ENCODE results near the gene TMEM88. TPM values are rescaled to one million over a fixed set of nuclear protein-coding genes. Genes with fewer than 3 reads are reported as not detected.

Gene TMEM88
- total RNA-seq, 4 donors from 2014 or later: 6.5 to 41.6 (median 29.6) TPM

DNA sequence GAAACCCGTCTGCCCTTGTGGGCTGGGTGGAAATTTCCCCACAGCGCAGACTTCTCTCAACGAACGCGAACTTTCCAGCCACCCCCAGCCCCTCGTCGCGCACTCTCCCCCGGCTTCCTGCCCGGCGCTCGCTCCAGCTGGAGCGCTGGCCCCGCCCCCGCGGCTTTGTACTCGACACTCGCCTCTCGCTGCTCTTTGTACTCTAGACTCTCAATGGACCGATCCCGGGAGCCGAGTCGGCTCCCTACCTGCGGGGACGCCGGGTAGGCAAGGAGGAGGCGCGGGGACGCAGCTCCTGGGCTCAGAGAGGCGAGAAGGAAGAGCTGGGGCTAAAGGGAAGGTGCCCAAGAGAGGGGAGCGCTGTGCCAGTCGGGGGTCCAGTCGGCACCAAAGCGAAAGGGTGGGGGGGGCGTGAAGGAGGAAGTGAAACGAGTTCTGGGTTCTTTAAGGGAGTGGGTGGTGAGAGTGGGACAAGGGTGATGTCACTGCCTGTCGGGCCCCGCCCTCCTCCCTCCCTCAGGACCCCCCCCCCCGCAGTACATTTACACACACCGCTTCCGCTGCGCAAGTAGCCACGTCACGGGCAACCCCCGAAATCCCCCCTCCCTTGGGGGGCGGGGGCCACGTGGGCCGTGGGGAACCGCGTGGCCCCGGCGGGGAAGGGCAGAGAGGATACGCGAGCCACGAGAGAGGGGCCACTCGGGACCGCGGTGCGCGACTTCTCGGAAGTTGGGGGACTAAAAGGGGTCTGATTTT lies 11.2 kb upstream of the TMEM88 start:
- Histone ChIP-seq H3K9me3 (no peaks in the 10 kb centered on the region), H3K27ac (peak overlapping the region; percentile 78 to 99 (median 94)), H3K27me3 (no peaks in the 10 kb centered on the region), H3K36me3 (peaks cover 0 to 49% of the 10 kb centered on the region in 2 donors), H3K4me1 (peaks cover 4 to 69% (median 24%) of the 10 kb centered on the region in 3 donors), H3K4me3 (peak overlapping the region; percentile 68 to 84)
- WGBS, 2 donors (ENCODE audit: low coverage in 1 of 2): 0 to 1% methylated on average over 3 to 15 of the region's 61 CpGs
- ATAC-seq: peak; percentile 8
- TF ChIP-seq POLR2AphosphoS5 (IDR thresholded peaks at IDR 0.05) (peak; percentile 32), POLR2A (IDR thresholded peaks at IDR 0.05) (peak in 1 of 2 donors; percentile 14)
- TF ChIP-seq, protein P1, sequence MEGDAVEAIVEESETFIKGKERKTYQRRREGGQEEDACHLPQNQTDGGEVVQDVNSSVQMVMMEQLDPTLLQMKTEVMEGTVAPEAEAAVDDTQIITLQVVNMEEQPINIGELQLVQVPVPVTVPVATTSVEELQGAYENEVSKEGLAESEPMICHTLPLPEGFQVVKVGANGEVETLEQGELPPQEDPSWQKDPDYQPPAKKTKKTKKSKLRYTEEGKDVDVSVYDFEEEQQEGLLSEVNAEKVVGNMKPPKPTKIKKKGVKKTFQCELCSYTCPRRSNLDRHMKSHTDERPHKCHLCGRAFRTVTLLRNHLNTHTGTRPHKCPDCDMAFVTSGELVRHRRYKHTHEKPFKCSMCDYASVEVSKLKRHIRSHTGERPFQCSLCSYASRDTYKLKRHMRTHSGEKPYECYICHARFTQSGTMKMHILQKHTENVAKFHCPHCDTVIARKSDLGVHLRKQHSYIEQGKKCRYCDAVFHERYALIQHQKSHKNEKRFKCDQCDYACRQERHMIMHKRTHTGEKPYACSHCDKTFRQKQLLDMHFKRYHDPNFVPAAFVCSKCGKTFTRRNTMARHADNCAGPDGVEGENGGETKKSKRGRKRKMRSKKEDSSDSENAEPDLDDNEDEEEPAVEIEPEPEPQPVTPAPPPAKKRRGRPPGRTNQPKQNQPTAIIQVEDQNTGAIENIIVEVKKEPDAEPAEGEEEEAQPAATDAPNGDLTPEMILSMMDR (IDR thresholded peaks at IDR 0.05): no peak

GRCh38 chr17:7844292-7845154 lies 10.3 kb upstream of the TMEM88 start:
- TF ChIP-seq POLR2A (IDR thresholded peaks at IDR 0.05): peak; percentile 32 to 54
- TF ChIP-seq EP300 (IDR thresholded peaks at IDR 0.05): no peak
- TF ChIP-seq POLR2AphosphoS5 (IDR thresholded peaks at IDR 0.05): peak; percentile 60
- Histone ChIP-seq H3K36me3 (peaks cover 0 to 58% of the 10 kb centered on the region in 2 donors), H3K27ac (peak overlapping the region; percentile 78 to 99 (median 94)), H3K9me3 (no peaks in the 10 kb centered on the region), H3K4me3 (peak overlapping the region; percentile 68 to 84), H3K27me3 (no peaks in the 10 kb centered on the region), H3K4me1 (peaks cover 4 to 61% (median 16%) of the 10 kb centered on the region in 3 donors)
- peak; percentile 82 for ATAC-seq
- WGBS, 2 donors (ENCODE audit: low coverage in 1 of 2): 0% methylated on average over 1 to 14 of the region's 71 CpGs

DNA sequence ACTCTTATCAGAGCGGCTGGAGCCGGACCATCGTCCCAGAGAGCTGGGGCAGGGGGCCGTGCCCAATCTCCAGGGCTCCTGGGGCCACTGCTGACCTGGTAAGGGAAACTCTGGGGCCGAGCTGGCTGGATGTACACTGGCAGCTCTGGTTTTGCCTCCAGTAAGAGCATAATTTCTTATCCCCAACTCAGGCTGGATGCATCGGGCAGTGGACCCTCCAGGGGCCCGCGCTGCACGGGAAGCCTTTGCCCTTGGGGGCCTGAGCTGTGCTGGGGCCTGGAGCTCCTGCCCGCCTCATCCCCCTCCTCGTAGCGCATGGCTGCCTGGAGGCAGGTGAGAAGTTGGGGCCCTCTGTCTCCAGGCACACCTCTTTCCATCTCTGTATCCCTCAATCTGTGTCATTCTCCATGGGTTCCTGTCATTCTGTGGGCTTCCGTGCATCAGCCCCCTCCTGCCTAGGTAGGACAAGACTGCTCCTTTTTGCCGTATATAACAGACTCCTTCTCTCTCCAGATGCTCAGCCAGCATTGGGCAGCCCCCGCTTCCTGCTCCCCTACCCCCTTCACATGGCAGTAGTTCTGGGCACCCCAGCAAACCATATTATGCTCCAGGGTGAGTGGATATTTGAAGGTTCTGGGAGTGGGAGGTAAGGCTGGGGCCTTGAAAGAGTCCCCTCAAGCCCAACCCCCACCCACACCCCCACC lies 9.4 kb upstream of the TMEM88 start:
- Histone ChIP-seq H3K4me1 (peaks cover 4 to 51% (median 14%) of the 10 kb centered on the region in 3 donors), H3K27me3 (no peaks in the 10 kb centered on the region), H3K27ac (peak overlapping the region; percentile 60 to 99 (median 94)), H3K4me3 (peak overlapping the region in 1 of 2 donors; percentile 84), H3K36me3 (peaks cover 0 to 58% of the 10 kb centered on the region in 2 donors), H3K9me3 (no peaks in the 10 kb centered on the region)
- TF ChIP-seq, protein P1 (IDR thresholded peaks at IDR 0.05): no peak
- TF ChIP-seq EP300 (IDR thresholded peaks at IDR 0.05) (no peak), POLR2A (IDR thresholded peaks at IDR 0.05) (no peak), POLR2AphosphoS5 (IDR thresholded peaks at IDR 0.05) (no peak)
- no peak for ATAC-seq
- 64 to 84% methylated on average over 6 to 11 of the region's 15 CpGs for WGBS, 2 donors (ENCODE audit: low coverage in 1 of 2)

- Histone ChIP-seq H3K4me1 (peaks cover 4 to 48% (median 10%) of the 10 kb centered on the region in 3 donors), H3K9me3 (no peaks in the 10 kb centered on the region), H3K27ac (peak overlapping the region in 3 of 4 donors; percentile 90 to 99 (median 98)), H3K4me3 (no peak overlapping the region), H3K36me3 (peaks cover 0 to 61% of the 10 kb centered on the region in 2 donors), H3K27me3 (no peaks in the 10 kb centered on the region)
- WGBS, 2 donors (ENCODE audit: low coverage in 1 of 2): no CpG with 5 or more reads among the region's 22 CpGs
- TF ChIP-seq POLR2A (IDR thresholded peaks at IDR 0.05) (no peak), EP300 (IDR thresholded peaks at IDR 0.05) (no peak), POLR2AphosphoS5 (IDR thresholded peaks at IDR 0.05) (no peak)
- TF ChIP-seq, protein P1 (IDR thresholded peaks at IDR 0.05): no peak
- ATAC-seq: no peak
These were observed 8.7 kb upstream of the TMEM88 start for GRCh38 chr17:7846063-7846735.

All from gastroesophageal sphincter (tissue), 4 donors.